Right forelimb (tissue), 1 donor: Measurements from ENCODE around the gene OR4F15.

Experiments
- DNase-seq: peaks from one replicate; pipeline ENCODE4 v3.0.0-alpha.2; 2018

The OR4F15 gene

GRCh38 chr15:101804375-101804774, 7.6 kb upstream of the OR4F15 start:
- no peak for DNase-seq

DNA sequence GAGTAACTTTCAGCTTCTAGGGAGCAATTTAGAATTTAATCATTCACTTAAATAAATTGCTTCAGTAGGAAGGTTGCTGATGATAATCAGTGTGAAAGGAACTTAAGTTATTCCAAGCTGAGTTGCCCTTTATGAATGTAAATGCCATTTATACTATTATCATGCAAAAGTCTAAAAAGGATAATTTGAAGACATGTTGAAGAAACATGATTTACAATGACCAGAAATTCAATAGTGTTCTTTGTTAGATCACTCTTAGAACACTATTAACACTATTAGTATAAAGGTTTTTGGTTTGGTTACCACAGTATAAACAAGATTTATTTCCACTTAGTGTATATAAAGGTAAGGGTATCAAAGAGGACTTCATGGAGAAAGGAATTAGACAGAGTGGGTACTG, 7.1 kb upstream of the OR4F15 start:
- DNase-seq = no peak

DNA sequence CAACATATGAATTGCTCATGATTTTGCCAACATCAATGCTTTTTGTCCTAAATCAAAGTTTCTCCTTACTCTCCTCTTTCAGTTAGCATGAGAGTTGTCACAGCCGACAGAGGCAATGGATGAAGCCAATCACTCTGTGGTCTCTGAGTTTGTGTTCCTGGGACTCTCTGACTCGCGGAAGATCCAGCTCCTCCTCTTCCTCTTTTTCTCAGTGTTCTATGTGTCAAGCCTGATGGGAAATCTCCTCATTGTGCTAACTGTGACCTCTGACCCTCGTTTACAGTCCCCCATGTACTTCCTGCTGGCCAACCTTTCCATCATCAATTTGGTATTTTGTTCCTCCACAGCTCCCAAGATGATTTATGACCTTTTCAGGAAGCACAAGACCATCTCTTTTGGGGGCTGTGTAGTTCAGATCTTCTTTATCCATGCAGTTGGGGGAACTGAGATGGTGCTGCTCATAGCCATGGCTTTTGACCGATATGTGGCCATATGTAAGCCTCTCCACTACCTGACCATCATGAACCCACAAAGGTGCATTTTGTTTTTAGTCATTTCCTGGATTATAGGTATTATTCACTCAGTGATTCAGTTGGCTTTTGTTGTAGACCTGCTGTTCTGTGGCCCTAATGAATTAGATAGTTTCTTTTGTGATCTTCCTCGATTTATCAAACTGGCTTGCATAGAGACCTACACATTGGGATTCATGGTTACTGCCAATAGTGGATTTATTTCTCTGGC, 6.2 kb upstream of the OR4F15 start:
- DNase-seq = no peak

- no peak for DNase-seq
Measured at GRCh38 chr15:101807345-101807945, 4.6 kb upstream of the OR4F15 start.

GRCh38 chr15:101808201-101808600, 3.8 kb upstream of the OR4F15 start:
- no peak for DNase-seq

DNA sequence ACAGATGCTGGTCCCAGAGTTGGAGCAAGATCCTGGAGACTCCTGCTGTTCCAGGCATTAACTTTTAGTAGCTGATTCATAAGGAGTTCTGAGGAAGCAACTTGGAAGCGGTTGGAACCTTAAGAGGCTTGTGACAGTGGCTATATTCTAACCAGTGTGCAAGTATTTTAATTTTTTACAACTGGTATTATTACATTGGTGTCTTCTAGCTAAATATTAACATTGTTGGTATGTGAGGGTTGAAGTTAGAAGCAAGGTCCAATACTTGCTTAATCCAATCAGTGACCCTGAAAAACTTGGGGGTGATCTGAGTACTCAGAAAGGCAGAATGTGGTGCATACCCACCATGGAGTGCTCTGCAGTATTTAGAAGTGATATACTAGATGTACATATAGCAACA, 1.5 kb upstream of the OR4F15 start:
- DNase-seq = no peak

- no peak for DNase-seq
Measured at GRCh38 chr15:101810876-101811275, 1.1 kb upstream of the OR4F15 start.

- DNase-seq = no peak
Measured at GRCh38 chr15:101813803-101814534, 2.0 kb downstream of the OR4F15 start.

- DNase-seq = no peak
Measured at GRCh38 chr15:101820781-101821180, 8.8 kb downstream of the OR4F15 start.

GRCh38 chr15:101827257-101827656, 15.3 kb downstream of the OR4F15 start:
- DNase-seq = no peak

- DNase-seq = no peak
Measured at GRCh38 chr15:101828774-101829173, 16.8 kb downstream of the OR4F15 start.

GRCh38 chr15:101841656-101842055, 29.7 kb downstream of the OR4F15 start:
- no peak for DNase-seq

DNA sequence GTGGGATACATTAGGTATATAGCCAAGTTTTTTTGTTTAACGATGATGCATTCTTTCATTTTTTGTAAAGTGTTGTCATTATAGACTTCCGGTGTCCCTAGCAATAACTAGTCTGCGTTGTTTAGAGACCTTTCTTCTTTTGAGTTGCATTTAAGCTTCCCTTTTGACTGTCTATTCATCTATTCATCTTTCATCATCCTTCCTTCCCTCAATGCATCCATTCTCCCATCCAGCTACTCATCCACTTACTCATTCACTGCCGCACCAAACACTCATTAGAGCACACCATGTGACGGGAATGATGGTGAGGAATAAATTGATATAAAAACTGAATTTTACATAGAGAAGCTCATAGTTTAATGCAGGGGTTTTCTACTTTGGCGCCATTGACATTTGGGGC, 32.9 kb downstream of the OR4F15 start:
- no peak for DNase-seq

GRCh38 chr15:101852356-101852755, 40.4 kb downstream of the OR4F15 start:
- no peak for DNase-seq
